DND-41 (cell line): ENCODE data around the gene PIF1.

ENCODE experiments used
- ATAC-seq: fragments of 200-7000 bp; cut with Tn5 transposase; 3 replicates; pipeline ENCODE4 v1.9.1; 2021; ENCODE audit warnings: low read depth; ENCODE audit not compliant: insufficient read depth
- DNase-seq: peaks from one replicate; pipeline ENCODE4 v3.0.0-alpha.2; 2020
- H2AFZ ChIP-seq: 2 replicates; pipeline ENCODE4 v1.6.0; 2012; ENCODE audit warnings: low read depth, low read length
- H3K27ac ChIP-seq: 2 replicates; pipeline ENCODE4 v1.5.1; 2012; ENCODE audit warnings: low read length, inconsistent platforms
- H3K27me3 ChIP-seq: fragments of 200-600 bp; sonication (generic); 2 replicates; pipeline ENCODE4 v1.6.0; 2012; ENCODE audit warnings: low read length, mild to moderate bottlenecking, inconsistent platforms; ENCODE audit not compliant: insufficient read depth, poor library complexity
- H3K36me3 ChIP-seq: 2 replicates; pipeline ENCODE4 v1.5.1; 2012; ENCODE audit warnings: low read length, inconsistent platforms; ENCODE audit not compliant: insufficient read depth
- H3K4me1 ChIP-seq: 2 replicates; pipeline ENCODE4 v1.5.1; 2012; ENCODE audit warnings: mild to moderate bottlenecking, low read length; ENCODE audit not compliant: insufficient read depth
- H3K4me2 ChIP-seq: 2 replicates; pipeline ENCODE4 v1.6.0; 2012; ENCODE audit warnings: mild to moderate bottlenecking, moderate library complexity, low read length, inconsistent platforms; ENCODE audit not compliant: insufficient read depth
- H3K4me3 ChIP-seq, 2 experiments: fragments of 200-600 bp in 1 of 2; shearing (Covaris generic) in 1 of 2; 2 replicates each; pipeline ENCODE4 v1.5.1; 2012 to 2016; ENCODE audit warnings: inconsistent platforms in 2 of 2, low read length in 2 of 2, mild to moderate bottlenecking in 2 of 2, low read depth in 1 of 2, moderate library complexity in 1 of 2
- H3K79me2 ChIP-seq: 2 replicates; pipeline ENCODE4 v1.6.0; 2012; ENCODE audit warnings: low read length, inconsistent platforms; ENCODE audit not compliant: insufficient read depth
- H3K9ac ChIP-seq: 2 replicates; pipeline ENCODE4 v1.6.0; 2012; ENCODE audit warnings: low read depth, mild to moderate bottlenecking, inconsistent platforms, low read length, moderate library complexity
- H3K9me3 ChIP-seq: 2 replicates; pipeline ENCODE4 v1.5.1; 2012; ENCODE audit warnings: low read length, moderate library complexity, mild to moderate bottlenecking, inconsistent platforms; ENCODE audit not compliant: insufficient read depth, severe bottlenecking
- H4K20me1 ChIP-seq: 2 replicates; pipeline ENCODE4 v1.6.0; 2012; ENCODE audit warnings: low read length; ENCODE audit not compliant: insufficient read depth
- CTCF ChIP-seq: IDR thresholded peaks from 2 replicates; pipeline ENCODE4 v1.5.1; 2012; ENCODE audit warnings: borderline replicate concordance, low read length, moderate library complexity, mild to moderate bottlenecking; ENCODE audit not compliant: poor library complexity, severe bottlenecking; ENCODE audit errors: extremely low read depth
- EZH2 ChIP-seq: IDR thresholded peaks from 3 replicates; pipeline ENCODE4 v1.6.1; 2012; ENCODE audit warnings: borderline replicate concordance, low read depth, mild to moderate bottlenecking, moderate library complexity, low read length, inconsistent platforms; ENCODE audit not compliant: severe bottlenecking

PIF1 gene

GRCh38 chr15:64833690-64834089 is 8.2 kb upstream of the PIF1 start:
- Histone ChIP-seq H3K4me1 (peaks cover 34% of the 10 kb centered on the region), H3K4me2 (no peak overlapping the region), H4K20me1 (no peaks in the 10 kb centered on the region), H3K79me2 (no peaks in the 10 kb centered on the region), H3K9ac (no peak overlapping the region), H3K27ac (no peak overlapping the region), H3K27me3 (no peaks in the 10 kb centered on the region), H2AFZ (no peak overlapping the region), H3K4me3 (no peak overlapping the region), H3K36me3 (no peaks in the 10 kb centered on the region), H3K9me3 (no peaks in the 10 kb centered on the region)
- DNase-seq (no peak), ATAC-seq (no peak)
- no peak for TF ChIP-seq CTCF
- TF ChIP-seq EZH2 = no peak

- Histone ChIP-seq H4K20me1 (no peaks in the 10 kb centered on the region), H3K4me3 (no peak overlapping the region), H3K9ac (no peak overlapping the region), H2AFZ (no peak overlapping the region), H3K27ac (no peak overlapping the region), H3K79me2 (peaks cover 10% of the 10 kb centered on the region), H3K9me3 (no peaks in the 10 kb centered on the region), H3K36me3 (peaks cover 3% of the 10 kb centered on the region; the same call in 1 of the 2 replicates), H3K4me1 (peaks cover 28% of the 10 kb centered on the region), H3K4me2 (no peak overlapping the region), H3K27me3 (no peaks in the 10 kb centered on the region)
- ATAC-seq = no peak
- no peak for DNase-seq
- no peak for TF ChIP-seq EZH2
- TF ChIP-seq CTCF = no peak
Measured at GRCh38 chr15:64828985-64829384, 3.5 kb upstream of the PIF1 start.

GRCh38 chr15:64824929-64825430 is 467 bp downstream of the PIF1 start:
- Histone ChIP-seq H3K4me3 (peak overlapping the region; percentile 39 to 80), H3K9ac (peak overlapping the region; percentile 73), H3K79me2 (peaks cover 10% of the 10 kb centered on the region), H3K27me3 (no peaks in the 10 kb centered on the region), H2AFZ (peak overlapping the region; percentile 96), H3K4me2 (peak overlapping the region; percentile 96), H3K4me1 (peaks cover 28% of the 10 kb centered on the region), H3K36me3 (peaks cover 17% of the 10 kb centered on the region), H3K27ac (peak overlapping the region; percentile 75), H3K9me3 (no peaks in the 10 kb centered on the region), H4K20me1 (no peaks in the 10 kb centered on the region; the same call in 1 of the 2 replicates)
- no peak for DNase-seq
- TF ChIP-seq EZH2 (no peak), CTCF (no peak)
- ATAC-seq = peak; percentile 15; the same call in 2 of the 3 replicates
